GDM1 (cell line): Measurements from ENCODE around the gene CENPU.
"Not testable (repeated sequence)": the region's sequence is repeated elsewhere in the genome, so short reads cannot be mapped to it uniquely, and the experiment has no call there.

ENCODE experiments used
- DNase-seq: peaks from one replicate; lab custom pipeline; 2025; lab: John Stamatoyannopoulos, UW

The CENPU gene

DNA sequence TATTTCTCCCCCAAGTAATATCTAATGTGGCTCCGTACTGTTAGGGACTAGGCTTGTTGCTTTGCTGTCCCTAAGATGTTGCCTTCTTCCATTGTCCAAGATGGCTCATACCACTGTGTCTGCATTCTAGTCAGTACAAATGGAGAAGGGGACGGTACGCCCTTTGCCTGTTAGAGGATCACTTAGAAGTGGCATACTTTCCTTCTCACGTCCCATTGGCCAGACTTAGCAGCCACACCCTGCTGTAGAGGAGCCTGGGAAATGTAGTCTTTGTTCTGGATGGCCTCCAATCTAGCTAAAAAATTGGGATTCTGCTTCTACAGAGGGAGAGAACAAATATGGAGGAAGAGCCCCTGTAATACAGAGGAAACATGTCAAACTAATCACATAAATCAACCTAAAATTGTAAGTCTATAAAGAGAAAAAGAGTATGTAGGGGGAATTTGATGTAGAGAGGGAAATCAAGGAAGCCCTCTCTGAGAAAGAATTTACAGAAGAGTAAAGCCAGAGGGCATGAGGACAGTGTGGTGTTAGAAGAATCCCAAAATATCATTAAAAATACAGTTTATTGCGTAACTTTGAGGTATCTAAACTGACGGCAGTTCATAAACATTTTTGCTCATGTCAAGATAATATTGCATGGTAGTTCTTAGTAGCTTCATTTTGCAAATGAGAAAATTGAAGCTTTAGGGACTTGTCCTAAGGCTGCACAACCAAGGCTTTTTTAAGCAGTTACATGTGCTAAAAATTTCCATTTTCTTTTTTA, 69.3 kb downstream of the CENPU start:
- DNase-seq, result no peak

GRCh38 chr4:184662236-184662635, 71.7 kb downstream of the CENPU start:
- DNase-seq, result no peak

DNA sequence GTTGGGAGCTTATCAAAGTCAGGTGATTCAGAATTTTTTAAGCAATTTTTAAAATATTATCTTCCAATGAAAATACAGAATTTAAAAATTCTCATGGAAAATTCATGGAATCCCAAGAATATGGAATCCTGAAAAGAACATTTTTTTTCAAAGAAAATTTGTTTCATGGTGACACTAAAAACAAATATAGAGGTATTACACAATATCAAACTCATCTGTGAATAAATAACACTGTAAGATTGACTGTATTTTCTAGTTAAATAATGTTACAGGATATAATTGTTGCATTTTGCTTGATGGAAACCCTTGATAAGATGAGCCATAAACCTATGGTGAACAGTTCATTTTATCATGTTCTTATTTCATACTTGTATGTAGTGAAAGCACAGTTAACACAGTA, 72.9 kb downstream of the CENPU start:
- no peak for DNase-seq

- DNase-seq, result not testable (repeated sequence)
Observed at GRCh38 chr4:184657820-184658219, 76.1 kb downstream of the CENPU start.

- no peak for DNase-seq
Observed at GRCh38 chr4:184657144-184657543, 76.8 kb downstream of the CENPU start.

DNA sequence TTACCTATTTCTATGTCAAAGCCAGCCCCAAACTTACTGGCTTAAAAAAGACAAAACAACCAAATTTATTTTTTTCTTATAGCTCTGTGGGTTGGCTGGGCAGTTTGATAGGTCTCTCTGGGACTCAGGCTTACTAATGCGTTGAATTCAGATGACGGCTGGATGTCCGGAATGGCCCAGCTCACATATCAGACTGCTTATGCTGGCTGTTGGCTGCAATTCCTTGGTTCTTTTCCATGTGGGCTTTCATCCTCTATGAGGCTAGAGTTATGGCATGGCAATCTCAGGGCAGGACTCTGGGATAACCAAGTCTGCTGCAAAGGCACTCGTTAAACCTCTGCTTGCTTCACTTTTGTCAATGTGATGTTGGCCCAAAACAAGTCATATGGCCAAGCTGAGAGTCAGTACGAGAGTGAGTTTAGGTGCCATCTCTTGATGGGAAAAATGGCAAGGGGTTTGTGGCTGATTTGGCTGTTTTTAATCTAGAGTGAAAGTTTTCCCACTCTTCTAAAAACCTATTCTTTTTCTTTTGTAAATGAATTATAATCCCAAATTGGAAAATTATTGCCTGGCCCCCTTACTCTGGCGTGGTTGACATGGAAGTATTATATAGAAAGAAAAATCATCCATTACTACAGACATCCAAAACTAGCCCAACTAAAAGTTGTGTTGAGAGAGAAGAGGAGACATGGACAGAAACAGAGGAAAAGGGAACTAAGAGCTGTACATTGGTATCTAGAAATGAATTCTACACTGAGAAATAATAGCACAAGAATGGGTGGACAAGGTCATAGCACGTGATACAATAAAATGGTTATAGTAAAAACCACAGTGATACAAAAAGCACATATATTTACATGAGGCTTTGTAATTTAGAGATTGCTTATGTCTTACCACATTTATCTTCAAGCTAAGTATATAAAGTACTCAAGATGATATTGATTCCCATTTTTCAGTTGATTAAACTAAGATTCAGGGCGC, 77.7 kb downstream of the CENPU start:
- DNase-seq, result no peak

DNA sequence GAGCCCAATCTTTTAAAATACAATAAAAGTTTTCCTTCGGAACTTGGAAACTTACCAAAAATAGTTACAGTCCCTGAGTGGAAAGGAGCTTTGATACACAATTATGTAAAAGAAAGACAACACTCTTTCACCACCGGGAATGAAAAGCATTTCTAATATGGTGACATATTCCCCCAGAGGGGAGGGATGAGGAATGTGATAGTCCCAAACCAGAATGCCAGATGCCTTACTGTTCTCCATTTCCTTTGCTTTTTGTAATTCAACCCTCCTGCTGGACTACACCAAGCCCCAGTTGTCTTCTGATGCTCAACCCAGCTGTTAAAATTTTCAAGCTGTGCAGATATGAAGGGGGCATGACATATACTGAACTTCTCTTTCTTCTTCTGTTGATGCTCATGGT, 80.2 kb downstream of the CENPU start:
- no peak for DNase-seq

DNA sequence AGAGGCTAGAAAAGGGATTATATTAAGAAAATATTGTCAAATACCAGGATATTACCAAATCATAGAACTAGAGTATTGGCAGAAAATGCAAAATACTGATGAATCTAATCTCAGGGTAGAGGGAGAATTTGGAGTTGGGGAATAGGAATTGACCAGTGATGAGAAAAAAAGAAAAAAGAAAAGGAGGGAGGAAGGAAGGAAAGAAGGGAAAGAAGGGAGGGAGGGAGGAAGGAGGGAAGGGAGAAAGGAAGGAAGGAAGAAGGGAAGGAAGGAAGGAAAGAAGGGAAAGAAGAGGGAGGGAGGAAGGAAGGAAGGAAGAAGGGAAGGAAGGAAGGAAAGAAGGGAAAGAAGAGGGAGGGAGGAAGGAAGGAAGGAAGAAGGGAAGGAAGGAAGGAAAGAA, 81.2 kb downstream of the CENPU start:
- not testable (repeated sequence) for DNase-seq

- DNase-seq, result no peak
Observed at GRCh38 chr4:184651899-184652298, 82.0 kb downstream of the CENPU start.

DNA sequence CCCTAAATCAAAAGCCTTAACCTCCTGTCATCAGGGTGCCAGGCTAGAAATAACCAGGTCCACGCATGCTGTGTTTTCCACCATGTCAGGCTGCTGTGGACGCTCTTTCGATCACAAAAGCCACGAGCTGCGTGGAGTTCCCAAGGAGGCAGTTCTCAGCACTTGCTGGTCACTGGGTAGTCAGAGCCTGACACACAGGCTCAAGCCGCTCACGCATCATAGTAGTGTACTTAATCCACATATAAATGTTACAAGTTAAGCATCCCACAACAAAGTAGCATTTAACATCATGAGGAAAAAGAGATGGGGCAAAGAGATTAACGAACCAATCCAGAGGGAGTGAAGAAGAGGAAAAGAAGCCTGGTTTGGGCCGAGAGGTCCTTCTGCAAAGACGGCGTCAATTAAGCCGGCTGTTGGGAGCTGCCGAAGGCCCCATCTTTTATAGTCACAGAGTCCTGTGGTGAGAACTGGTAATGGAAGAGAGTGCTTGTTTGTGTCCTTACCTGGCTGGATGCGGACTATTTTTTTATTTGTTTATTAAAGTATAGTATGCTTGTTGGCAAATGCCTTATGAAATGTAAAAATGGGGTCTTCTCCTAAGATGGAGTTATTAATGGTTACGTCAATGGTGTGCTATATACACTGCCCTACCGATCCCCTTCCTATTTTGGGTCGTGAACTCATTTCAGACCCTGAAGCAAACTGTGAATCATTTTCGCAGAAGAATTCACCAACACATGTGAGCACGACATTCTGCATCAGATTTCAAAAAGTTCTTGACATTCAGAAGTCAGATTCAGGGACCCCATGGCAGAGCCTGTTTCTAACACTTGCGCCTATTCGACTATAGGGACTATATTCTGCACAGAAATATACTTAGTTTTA, 83.7 kb downstream of the CENPU start:
- DNase-seq, result no peak

- DNase-seq, result peak; percentile 95
Observed at GRCh38 chr4:184649026-184649970, 84.6 kb downstream of the CENPU start, which contains the start of the genes CASP3 and PRIMPOL. Gene CASP3 (minus strand): TSS chr4:184649447. CDS start chr4:184638453, 10,994 bp downstream. Gene PRIMPOL (plus strand): TSS chr4:184649738. CDS start chr4:184657141, 7,403 bp downstream.

DNA sequence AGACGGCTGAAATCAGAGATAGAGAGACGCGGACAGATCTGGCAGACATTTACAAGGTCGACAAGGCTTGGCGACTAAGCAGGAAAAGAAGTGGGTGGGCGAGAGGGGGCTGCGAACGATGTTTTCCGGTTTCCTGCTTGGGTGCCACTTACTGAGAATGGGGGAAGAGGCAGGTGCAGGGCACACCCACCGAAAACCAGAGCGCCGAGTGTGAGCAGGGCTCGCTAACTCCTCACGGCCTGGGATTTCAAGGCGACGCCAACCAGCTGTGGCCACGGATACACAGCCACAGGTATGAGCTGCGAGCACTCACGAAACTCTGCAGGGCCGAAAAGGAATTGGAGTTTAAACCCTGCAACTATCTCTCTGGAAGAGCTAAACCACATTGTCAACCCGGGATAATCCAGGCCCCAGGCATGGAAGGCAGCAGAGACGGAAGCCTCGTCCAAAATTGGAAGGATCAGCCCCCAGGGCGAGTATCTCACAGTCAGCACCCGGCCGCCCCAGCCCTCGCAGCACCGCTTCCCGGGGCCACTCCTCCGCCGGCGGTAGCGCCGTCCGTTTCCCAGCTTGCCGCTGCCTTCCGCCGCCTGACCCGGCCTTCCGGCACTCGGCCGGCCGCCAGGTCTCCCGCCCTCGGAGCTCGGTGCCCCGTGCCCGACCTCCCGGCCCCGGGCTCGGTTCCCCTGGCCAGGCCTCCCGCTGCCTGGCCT, 85.4 kb downstream of the CENPU start:
- peak; percentile 31 for DNase-seq

DNA sequence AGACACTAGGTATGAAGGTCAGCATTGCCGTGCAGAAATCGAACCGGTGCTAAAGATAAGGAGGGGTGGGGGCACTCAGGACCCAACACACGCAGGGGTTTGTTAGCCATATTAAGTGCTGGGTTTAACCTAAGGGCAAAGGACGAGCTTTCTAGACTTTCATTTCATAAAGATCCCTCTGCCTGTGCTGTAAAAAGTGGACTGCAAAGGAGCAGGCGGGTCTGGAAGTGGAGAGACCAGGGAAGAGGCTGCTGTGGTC, 85.9 kb downstream of the CENPU start:
- DNase-seq, result no peak

DNA sequence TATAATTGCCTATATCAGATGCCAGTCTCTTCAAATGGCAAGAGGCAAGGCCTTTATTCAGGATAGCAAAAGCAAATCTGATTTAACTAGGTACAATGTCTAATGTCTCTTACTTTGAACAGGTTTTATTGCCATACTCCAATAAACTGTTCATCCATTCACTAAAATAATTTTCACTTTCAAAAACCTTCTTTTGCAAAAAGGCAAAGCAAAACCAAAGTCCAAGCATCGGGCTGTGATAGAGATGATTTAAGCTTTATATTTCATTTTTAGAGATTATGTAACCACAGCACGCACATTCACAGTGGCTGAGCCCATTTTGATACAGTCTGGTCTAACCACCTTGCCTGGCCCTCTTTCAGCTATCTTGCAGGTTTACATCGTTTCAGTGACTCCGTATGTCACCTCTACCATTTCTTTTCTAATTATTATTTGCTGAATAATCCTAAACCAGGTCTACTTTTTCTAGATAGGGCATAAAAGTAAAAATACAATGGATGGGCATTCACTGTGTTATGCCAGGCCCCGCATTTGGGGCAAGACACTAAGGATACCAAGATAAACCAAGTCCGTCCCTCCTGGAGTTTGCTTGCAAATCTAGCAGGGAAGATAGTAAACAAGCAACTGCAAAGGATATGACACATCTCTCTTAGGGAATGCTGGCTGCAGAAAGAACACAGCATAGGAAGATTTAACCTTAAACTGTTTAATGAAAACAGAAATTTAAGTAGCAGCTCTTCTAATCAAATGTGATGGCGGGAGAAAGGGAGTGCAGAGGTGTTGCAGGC, 86.4 kb downstream of the CENPU start:
- DNase-seq, result no peak

DNA sequence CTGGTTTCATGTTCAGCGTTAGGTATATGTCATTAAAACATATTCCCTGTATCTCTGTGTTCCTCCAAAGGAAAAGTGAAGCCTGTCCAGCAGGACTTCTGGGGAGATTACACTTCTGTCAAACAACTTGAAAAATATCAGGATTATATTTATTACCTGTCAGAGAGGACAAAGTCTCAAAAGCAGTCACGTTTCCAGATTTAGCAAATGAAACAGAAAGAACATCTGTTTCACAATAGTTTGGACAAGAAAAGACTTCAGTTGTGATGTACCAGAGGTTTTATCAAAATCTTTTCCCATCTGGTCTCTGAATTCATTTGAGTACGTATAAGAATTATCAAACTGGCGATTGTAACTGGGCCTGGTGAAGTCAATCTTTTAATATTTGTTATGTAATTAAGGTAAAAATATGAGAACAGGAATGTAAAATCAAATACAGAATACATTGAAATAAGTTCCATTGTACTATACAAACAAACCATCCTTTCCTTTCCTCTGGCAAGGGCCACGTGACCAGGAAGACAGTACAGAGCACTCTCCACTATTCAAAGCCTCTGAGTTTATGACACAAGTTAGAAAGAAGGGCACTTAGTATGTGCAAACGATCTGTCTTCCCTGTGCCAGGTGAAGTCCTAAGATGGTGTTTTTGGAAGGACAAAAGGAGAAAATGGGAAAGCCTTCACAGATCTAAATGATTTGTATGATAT, 87.8 kb downstream of the CENPU start:
- DNase-seq, result no peak

- no peak for DNase-seq
Observed at GRCh38 chr4:184644553-184645307, 89.2 kb downstream of the CENPU start.
